AG09319 (cell line): ENCODE results near the gene GPR18.

Source experiments
- DNase-seq: peaks from one replicate; pipeline ENCODE4 v3.0.0-alpha.2; 2010; ENCODE audit warnings: low read depth; ENCODE audit errors: extremely low read depth
- CTCF ChIP-seq: IDR thresholded peaks from 2 replicates; pipeline ENCODE4 v1.5.1; 2011; ENCODE audit warnings: low read depth, mild to moderate bottlenecking, inconsistent platforms, low read length, moderate library complexity

GPR18 gene

GRCh38 chr13:99228737-99229691 lies 29.2 kb downstream of the GPR18 start:
- no peak for DNase-seq
- no peak for TF ChIP-seq CTCF

GRCh38 chr13:99227909-99228688 lies 30.1 kb downstream of the GPR18 start:
- DNase-seq, result no peak
- no peak for TF ChIP-seq CTCF

- no peak for TF ChIP-seq CTCF
- no peak for DNase-seq
Observed at GRCh38 chr13:99227331-99227900, 30.8 kb downstream of the GPR18 start.

GRCh38 chr13:99226513-99226912 lies 31.7 kb downstream of the GPR18 start:
- TF ChIP-seq CTCF, result no peak
- no peak for DNase-seq

- TF ChIP-seq CTCF, result no peak
Observed at GRCh38 chr13:99225078-99225477, 33.1 kb downstream of the GPR18 start.

GRCh38 chr13:99224021-99224420 lies 34.2 kb downstream of the GPR18 start:
- TF ChIP-seq CTCF, result no peak
- DNase-seq, result no peak

More at GRCh38 chr13:99225078-99225477, 33.1 kb downstream of the GPR18 start:
- DNase-seq, result no peak
